GM21381 (cell line): Measurements from ENCODE around the gene ANKRD13C.
A peak's percentile ranks its signal among the peaks of the same experiment; 100 is the strongest.
"Not testable (repeated sequence)": the region's sequence is repeated elsewhere in the genome, so short reads cannot be mapped to it uniquely, and the experiment has no call there.

Source experiments
- ATAC-seq: cut with Tn5 transposase; IDR thresholded peaks from one replicate; pipeline ENCODE4 v1.9.1; 2021; ENCODE audit warnings: mild to moderate bottlenecking, moderate library complexity; ENCODE audit not compliant: unreplicated experiment

ANKRD13C gene

GRCh38 chr1:70360321-70360720, 5.8 kb upstream of the ANKRD13C start:
- no peak for ATAC-seq

- ATAC-seq: peak; percentile 44
Measured at GRCh38 chr1:70358921-70359564, 4.5 kb upstream of the ANKRD13C start.

GRCh38 chr1:70355920-70356319, 1.4 kb upstream of the ANKRD13C start:
- no peak for ATAC-seq

GRCh38 chr1:70355111-70355407, 537 bp upstream of the ANKRD13C start:
- no peak for ATAC-seq

GRCh38 chr1:70353601-70354331, 756 bp downstream of the ANKRD13C start:
- peak; percentile 21 for ATAC-seq

GRCh38 chr1:70353044-70353443, 1.5 kb downstream of the ANKRD13C start:
- ATAC-seq: no peak

- ATAC-seq: not testable (repeated sequence)
Measured at GRCh38 chr1:70349799-70350198, 4.7 kb downstream of the ANKRD13C start.

GRCh38 chr1:70348399-70349165, 5.9 kb downstream of the ANKRD13C start:
- no peak for ATAC-seq

GRCh38 chr1:70339644-70340043, 14.9 kb downstream of the ANKRD13C start:
- ATAC-seq: not testable (repeated sequence)

GRCh38 chr1:70336050-70336449, 18.5 kb downstream of the ANKRD13C start:
- ATAC-seq: no peak

- ATAC-seq: no peak
Measured at GRCh38 chr1:70334436-70334835, 20.1 kb downstream of the ANKRD13C start.

GRCh38 chr1:70333245-70333644, 21.3 kb downstream of the ANKRD13C start:
- no peak for ATAC-seq

- ATAC-seq: no peak
Measured at GRCh38 chr1:70331962-70332361, 22.6 kb downstream of the ANKRD13C start.

- ATAC-seq: no peak
Measured at GRCh38 chr1:70327306-70328076, 27.0 kb downstream of the ANKRD13C start.

GRCh38 chr1:70324683-70325082, 29.8 kb downstream of the ANKRD13C start:
- ATAC-seq: no peak

GRCh38 chr1:70319750-70320149, 34.8 kb downstream of the ANKRD13C start:
- ATAC-seq: no peak

GRCh38 chr1:70318191-70318590, 36.3 kb downstream of the ANKRD13C start:
- no peak for ATAC-seq

- ATAC-seq: no peak
Measured at GRCh38 chr1:70317087-70317486, 37.4 kb downstream of the ANKRD13C start.

- no peak for ATAC-seq
Measured at GRCh38 chr1:70315782-70316181, 38.7 kb downstream of the ANKRD13C start.

- no peak for ATAC-seq
Measured at GRCh38 chr1:70314706-70315304, 39.7 kb downstream of the ANKRD13C start.

- no peak for ATAC-seq
Measured at GRCh38 chr1:70311369-70311768, 43.2 kb downstream of the ANKRD13C start.
